Measurements from ENCODE around the gene PIK3CA. TPM values are rescaled to one million over a fixed set of nuclear protein-coding genes. Genes with fewer than 3 reads are reported as not detected.
"Not testable (repeated sequence)": the region's sequence is repeated elsewhere in the genome, so short reads cannot be mapped to it uniquely, and the experiment has no call there.

PIK3CA gene
- total RNA-seq, 8 experiments from 2014 or later: 13.4 to 21.7 (median 16.1) TPM

DNA sequence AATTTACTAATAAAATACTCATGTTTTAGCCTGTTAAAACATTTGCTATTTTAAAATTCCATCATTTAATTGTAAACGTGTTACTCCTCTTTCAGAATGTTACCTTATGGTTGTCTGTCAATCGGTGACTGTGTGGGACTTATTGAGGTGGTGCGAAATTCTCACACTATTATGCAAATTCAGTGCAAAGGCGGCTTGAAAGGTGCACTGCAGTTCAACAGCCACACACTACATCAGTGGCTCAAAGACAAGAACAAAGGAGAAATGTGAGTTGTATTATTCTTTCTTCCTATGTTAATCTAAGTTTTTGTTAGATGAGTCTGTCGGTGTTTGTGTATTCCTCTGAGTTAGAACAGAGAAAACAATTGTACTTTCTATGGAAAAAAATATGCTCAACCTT is 81.0 kb downstream of the PIK3CA start:
- H3K27ac ChIP-seq: no peak overlapping the region
- peak in 2 of 8 experiments; percentile 36 to 38 for ATAC-seq (replicated peaks in 6 of 8)
- H3K4me3 ChIP-seq: no peak overlapping the region
- peaks cover 4 to 12% of the 10 kb centered on the region in 2 donors for H3K4me1 ChIP-seq (replicated peaks in 1 of 2)
- WGBS, 10 experiments: 0 to 80% (median 45%) methylated on average over 1 to 5 of the region's 5 CpGs
- in situ Hi-C loops (cut with MboI; ENCODE audit: low pct_unique_long_range_greater_than_20kb in 2 of 9, low sequenced_read_pairs in 9 of 9, unreplicated experiment in 9 of 9): no loop called here

DNA sequence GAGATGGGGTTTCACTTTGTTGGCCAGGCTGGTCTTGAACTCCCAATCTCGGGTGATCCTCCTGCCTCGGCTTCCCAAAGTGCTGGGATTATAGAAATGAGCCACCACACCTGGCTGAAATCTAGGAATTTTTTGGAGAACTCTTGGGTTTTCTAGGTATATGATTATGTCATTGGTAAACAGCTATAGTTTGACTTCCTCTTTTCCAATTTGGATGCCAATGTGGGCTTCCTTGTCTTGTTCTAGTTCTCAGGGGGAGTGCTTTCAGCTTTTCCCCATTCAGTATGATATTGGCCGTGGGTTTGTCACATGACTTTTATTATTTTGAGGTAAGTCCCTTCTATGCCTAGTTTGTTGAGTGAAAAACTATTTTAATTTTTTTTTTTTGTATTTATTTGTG is 84.9 kb downstream of the PIK3CA start:
- 80 to 92% (median 80%) methylated on average over 1 to 3 of the region's 3 CpGs; no CpG with 5 or more reads in 4 of the 10 experiments for WGBS, 10 experiments
- no peak for ATAC-seq (replicated peaks in 6 of 8)
- no peak overlapping the region for H3K27ac ChIP-seq
- in situ Hi-C loops (cut with MboI; ENCODE audit: low pct_unique_long_range_greater_than_20kb in 2 of 9, low sequenced_read_pairs in 9 of 9, unreplicated experiment in 9 of 9): no loop called here
- H3K4me1 ChIP-seq (replicated peaks in 1 of 2): peaks cover 4 to 24% of the 10 kb centered on the region in 2 donors
- H3K4me3 ChIP-seq: no peak overlapping the region

- H3K27ac ChIP-seq: peak overlapping the region in 1 of 2 donors; percentile 69
- 43 to 92% (median 75%) methylated on average over 1 to 4 of the region's 4 CpGs for WGBS, 10 experiments
- H3K4me1 ChIP-seq (replicated peaks in 1 of 2): peaks cover 1 to 21% of the 10 kb centered on the region in 2 donors
- no peak overlapping the region for H3K4me3 ChIP-seq
- peak in 6 of 8 experiments; percentile 31 to 62 (median 43) for ATAC-seq (replicated peaks in 6 of 8)
- in situ Hi-C loops (cut with MboI; ENCODE audit: low pct_unique_long_range_greater_than_20kb in 2 of 9, low sequenced_read_pairs in 9 of 9, unreplicated experiment in 9 of 9): no loop called here
Observed at GRCh38 chr3:179234199-179234598, 86.0 kb downstream of the PIK3CA start.

DNA sequence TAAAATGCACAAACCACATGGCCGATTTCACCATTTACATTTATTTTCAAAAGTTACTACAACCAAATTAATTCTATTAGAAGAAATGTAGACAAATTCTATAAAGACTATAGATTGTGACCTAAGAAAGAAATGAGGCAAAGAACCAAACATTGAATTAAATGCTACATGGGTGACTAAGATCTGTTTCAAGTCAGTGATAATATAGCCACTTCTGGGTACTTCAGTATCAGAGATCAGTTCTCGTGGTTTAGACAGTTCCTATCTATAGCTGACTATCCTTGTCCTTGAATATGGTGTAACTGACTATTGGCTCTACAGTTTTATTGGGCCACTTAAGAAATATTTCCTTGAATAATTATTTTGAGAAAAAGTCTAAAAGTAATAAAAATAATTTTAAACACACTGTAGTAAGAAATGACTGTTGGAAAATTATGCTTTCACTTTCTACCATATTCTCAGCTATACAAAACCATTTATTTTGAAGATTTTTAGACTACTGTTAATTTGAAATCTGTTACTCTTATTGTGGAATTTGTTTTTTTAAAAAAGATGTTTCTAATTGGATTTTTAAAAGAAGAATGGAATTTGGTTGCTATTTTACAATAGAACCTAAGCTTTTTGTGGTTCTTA is 88.6 kb downstream of the PIK3CA start:
- H3K27ac ChIP-seq: no peak overlapping the region
- H3K4me1 ChIP-seq (replicated peaks in 1 of 2): peaks cover 0 to 21% of the 10 kb centered on the region in 2 donors
- 0 to 100% (median 92%) methylated on average over 1 to 2 of the region's 2 CpGs for WGBS, 10 experiments
- in situ Hi-C loops (cut with MboI; ENCODE audit: low pct_unique_long_range_greater_than_20kb in 2 of 9, low sequenced_read_pairs in 9 of 9, unreplicated experiment in 9 of 9): no loop called here
- no peak overlapping the region for H3K4me3 ChIP-seq
- no peak for ATAC-seq (replicated peaks in 6 of 8)

DNA sequence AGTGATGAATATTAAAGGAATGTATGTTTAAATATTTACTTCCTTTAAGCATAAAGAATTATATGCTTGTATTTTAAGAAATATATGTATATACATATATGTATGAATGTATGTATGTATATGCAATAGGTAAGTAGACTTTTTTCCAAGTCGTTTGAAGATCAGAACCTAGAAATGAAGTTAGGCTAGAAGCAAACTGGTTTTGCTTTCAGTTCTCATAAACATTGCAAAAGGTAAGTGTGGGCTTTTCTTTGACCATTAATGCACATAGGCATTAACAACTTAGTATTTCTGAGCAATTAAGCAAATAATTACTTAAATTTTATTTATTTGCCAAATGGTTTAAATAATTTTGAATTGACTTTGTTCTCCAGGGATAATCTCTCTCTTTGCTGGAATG is 92.1 kb downstream of the PIK3CA start:
- in situ Hi-C loops (cut with MboI; ENCODE audit: low pct_unique_long_range_greater_than_20kb in 2 of 9, low sequenced_read_pairs in 9 of 9, unreplicated experiment in 9 of 9); H3K4me1 ChIP-seq (replicated peaks in 1 of 2); H3K4me3 ChIP-seq; H3K27ac ChIP-seq; ATAC-seq (replicated peaks in 6 of 8): not testable (repeated sequence)
- 0 to 100% (median 69%) methylated on average over 1 of the region's 1 CpG; no CpG with 5 or more reads in 2 of the 10 experiments for WGBS, 10 experiments

DNA sequence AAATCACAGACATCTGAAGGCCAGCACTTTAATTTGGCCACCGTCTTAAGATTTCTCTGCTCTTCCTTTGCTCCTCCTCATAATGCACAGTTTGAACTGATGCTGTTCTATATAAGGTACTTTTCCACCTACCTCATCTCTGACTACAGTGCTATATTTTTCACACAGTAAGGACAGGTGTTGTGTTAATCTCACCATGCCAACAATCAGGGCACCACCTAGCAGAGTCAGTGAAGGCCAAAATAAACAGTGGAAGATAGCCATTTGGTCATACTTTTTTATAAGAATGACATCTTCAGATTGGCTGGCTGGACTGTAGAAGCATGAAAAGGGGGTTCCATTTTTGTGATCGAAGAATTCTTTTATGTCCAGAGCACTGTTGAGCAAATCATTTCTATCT is 94.7 kb downstream of the PIK3CA start:
- H3K4me1 ChIP-seq (replicated peaks in 1 of 2); ATAC-seq (replicated peaks in 6 of 8); H3K27ac ChIP-seq; in situ Hi-C loops (cut with MboI; ENCODE audit: low pct_unique_long_range_greater_than_20kb in 2 of 9, low sequenced_read_pairs in 9 of 9, unreplicated experiment in 9 of 9); H3K4me3 ChIP-seq: not testable (repeated sequence)
- WGBS, 10 experiments: 100% methylated on average over 1 of the region's 2 CpGs; no CpG with 5 or more reads in 6 of the 10 experiments

GRCh38 chr3:179244878-179245277 is 96.7 kb downstream of the PIK3CA start:
- peak in 3 of 8 experiments; percentile 97 to 99 (median 98) for ATAC-seq (replicated peaks in 6 of 8)
- 83 to 100% (median 100%) methylated on average over 1 of the region's 1 CpG; no CpG with 5 or more reads in 6 of the 10 experiments for WGBS, 10 experiments
- no peak overlapping the region for H3K4me3 ChIP-seq

GRCh38 chr3:179247289-179248015 is 99.3 kb downstream of the PIK3CA start:
- H3K4me1 ChIP-seq (replicated peaks in 1 of 2): no peaks in the 10 kb centered on the region
- H3K27ac ChIP-seq: no peak overlapping the region
- in situ Hi-C loops (cut with MboI; ENCODE audit: low pct_unique_long_range_greater_than_20kb in 2 of 9, low sequenced_read_pairs in 9 of 9, unreplicated experiment in 9 of 9): no loop called here
- no peak for ATAC-seq (replicated peaks in 6 of 8)
- 72 to 100% (median 92%) methylated on average over 2 to 3 of the region's 3 CpGs; no CpG with 5 or more reads in 1 of the 10 experiments for WGBS, 10 experiments
- H3K4me3 ChIP-seq: no peak overlapping the region

More at GRCh38 chr3:179244878-179245277, 96.7 kb downstream of the PIK3CA start:
- in situ Hi-C loops (cut with MboI; ENCODE audit: low pct_unique_long_range_greater_than_20kb in 2 of 9, low sequenced_read_pairs in 9 of 9, unreplicated experiment in 9 of 9): no loop called here
- Histone ChIP-seq H3K27ac (no peak overlapping the region), H3K4me1 (replicated peaks in 1 of 2) (no peaks in the 10 kb centered on the region)

DNA sequence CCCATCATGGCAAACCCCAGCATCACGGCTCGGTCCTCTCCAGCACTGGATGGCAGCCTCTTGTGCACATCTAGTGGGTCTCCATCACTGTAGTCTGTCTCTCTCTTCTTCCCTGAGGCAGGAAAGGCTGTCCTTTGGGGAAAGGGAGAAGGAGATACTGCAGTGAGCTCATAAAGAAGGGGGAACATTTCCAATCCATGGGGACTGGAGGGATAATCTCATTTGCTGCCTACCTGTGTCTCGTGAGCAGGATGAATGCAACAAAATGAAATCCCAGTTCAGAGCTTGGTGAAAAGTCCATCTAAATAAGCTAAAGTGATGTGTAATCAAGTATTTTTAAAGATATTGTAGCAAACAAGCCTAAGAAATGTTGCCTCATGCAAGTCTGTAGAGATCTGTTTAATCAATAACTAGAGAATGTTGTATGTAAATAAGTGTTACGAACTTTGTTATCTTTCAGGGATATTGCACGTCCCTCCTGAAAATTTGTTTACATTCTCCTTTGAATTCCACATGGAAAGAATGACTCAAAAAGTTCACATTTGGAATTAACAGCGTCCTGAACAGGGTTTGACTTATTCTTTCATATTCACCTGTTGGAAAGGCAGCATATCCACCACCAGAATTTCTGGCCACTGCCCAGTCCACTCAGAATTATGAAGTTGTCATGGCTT is 102.8 kb downstream of the PIK3CA start, which contains the start of gene KCNMB3:
Gene KCNMB3, minus strand, starts transcription at position 312 of the 674 bp plus-strand sequence. Its CDS starts 124 bp downstream, at position 188.
- H3K27ac ChIP-seq: no peak within 1 kb of the TSS
- 67 to 100% (median 86%) methylated on average over 1 to 6 of the region's 6 CpGs for WGBS, 10 experiments
- H3K4me1 ChIP-seq (replicated peaks in 1 of 2): no peaks in the 10 kb centered on the region
- in situ Hi-C loops (cut with MboI; ENCODE audit: low pct_unique_long_range_greater_than_20kb in 2 of 9, low sequenced_read_pairs in 9 of 9, unreplicated experiment in 9 of 9): no loop called here
- no peak within 1 kb of the TSS for H3K4me3 ChIP-seq
- ATAC-seq (replicated peaks in 6 of 8): no peak

DNA sequence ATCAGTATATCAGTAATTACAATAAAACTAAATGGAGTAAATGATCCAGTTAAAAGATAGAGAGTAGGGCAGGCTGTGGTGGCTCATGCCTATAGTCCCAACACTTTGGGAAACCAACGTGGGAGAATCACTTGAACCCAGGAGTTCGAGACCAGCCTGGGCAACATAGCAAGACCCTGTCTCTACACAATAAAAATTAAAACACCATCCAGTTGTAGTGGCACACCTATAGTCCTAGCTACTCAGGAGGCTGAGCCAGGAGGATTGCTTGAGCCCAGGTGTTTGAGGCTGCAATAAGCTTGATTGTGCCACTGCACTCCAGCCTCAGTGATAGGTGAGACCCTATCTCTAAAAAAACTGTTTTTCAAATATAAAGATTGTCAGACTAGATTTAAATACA is 108.7 kb downstream of the PIK3CA start:
- ATAC-seq (replicated peaks in 6 of 8): no peak
- Histone ChIP-seq H3K27ac (no peak overlapping the region), H3K4me1 (replicated peaks in 1 of 2) (no peaks in the 10 kb centered on the region), H3K4me3 (no peak overlapping the region)
- WGBS, 10 experiments: 81 to 92% (median 87%) methylated on average over 2 of the region's 2 CpGs; no CpG with 5 or more reads in 4 of the 10 experiments
- in situ Hi-C loops (cut with MboI; ENCODE audit: low pct_unique_long_range_greater_than_20kb in 2 of 9, low sequenced_read_pairs in 9 of 9, unreplicated experiment in 9 of 9): no loop called here

- 90 to 100% (median 96%) methylated on average over 1 to 8 of the region's 11 CpGs; no CpG with 5 or more reads in 3 of the 10 experiments for WGBS, 10 experiments
- in situ Hi-C loops (cut with MboI; ENCODE audit: low pct_unique_long_range_greater_than_20kb in 2 of 9, low sequenced_read_pairs in 9 of 9, unreplicated experiment in 9 of 9); H3K4me3 ChIP-seq; H3K27ac ChIP-seq; ATAC-seq (replicated peaks in 6 of 8); H3K4me1 ChIP-seq (replicated peaks in 1 of 2): not testable (repeated sequence)
Observed at GRCh38 chr3:179257742-179258141, 109.6 kb downstream of the PIK3CA start.

DNA sequence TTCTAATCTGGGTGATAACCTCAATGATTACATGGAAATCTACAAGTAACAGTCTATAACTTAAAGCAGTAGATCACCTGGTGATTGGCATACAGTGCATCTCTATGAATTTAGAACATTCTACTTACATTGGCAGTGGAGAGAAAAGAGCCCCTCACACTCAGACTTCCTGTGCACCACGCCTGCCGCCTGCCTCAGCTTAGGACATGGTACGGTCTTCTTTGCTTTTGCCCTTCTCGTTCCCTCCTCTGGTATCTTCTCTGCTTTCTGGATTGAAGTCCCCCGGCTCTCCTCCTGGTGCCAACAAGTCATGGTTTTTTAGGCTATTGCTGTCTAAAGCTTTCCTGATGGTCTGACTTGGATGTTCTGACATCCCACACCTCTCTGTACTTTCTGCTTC is 110.7 kb downstream of the PIK3CA start:
- 0 to 100% (median 100%) methylated on average over 1 to 3 of the region's 5 CpGs; no CpG with 5 or more reads in 3 of the 10 experiments for WGBS, 10 experiments
- no peak for ATAC-seq (replicated peaks in 6 of 8)
- Histone ChIP-seq H3K27ac (no peak overlapping the region), H3K4me1 (replicated peaks in 1 of 2) (no peaks in the 10 kb centered on the region), H3K4me3 (no peak overlapping the region)
- in situ Hi-C loops (cut with MboI; ENCODE audit: low pct_unique_long_range_greater_than_20kb in 2 of 9, low sequenced_read_pairs in 9 of 9, unreplicated experiment in 9 of 9): no loop called here
